Measurements from ENCODE around the gene BCL11B.

Gene BCL11B

DNA sequence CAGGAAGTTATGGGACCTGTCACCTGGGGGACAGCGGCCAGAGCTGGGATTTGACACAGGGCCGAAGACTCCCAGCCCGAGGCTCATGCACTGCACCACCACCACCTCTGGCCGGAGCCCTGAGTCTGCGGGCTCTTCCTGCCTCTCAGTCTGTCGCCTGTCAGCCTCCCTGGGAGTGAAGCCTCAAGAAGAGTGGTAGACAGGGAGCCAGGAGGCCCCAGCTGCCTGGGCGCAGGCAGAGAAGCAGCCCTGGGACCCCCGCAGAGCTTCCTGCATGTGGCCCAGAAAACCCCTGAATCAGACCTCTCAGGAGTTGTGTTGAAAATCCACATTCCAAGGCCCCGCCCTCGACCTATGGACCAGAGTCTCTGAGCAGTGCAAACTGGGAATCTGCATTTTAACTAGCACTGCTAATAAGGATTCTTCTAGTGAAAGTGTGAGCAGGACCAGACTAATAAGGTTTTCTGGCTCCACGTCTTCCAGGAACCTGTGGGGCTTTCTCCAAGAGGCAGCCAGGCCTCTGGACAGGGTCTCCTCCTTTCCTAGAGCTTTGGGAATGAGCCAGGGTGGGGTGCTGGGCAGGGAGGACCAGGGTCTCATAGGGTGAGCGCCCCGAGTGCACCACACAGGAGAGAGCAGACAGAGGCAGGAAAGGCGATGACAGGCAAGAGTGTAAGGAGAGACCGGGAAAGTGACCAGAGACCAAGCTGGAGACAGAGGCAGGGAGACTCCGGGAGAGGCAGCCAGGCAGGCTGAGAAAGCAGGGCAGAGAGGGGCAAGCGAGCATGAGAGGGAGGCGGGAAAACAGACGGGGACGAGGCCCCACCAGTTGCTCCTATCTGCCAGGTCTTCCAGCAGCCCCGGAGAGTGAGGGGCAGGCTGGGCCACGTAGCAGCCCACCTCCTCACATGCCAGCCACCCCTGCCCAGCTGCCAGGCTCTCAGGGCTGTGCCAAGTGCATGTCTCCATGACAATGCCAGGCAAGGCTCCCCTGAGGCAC is 112.4 kb downstream of the BCL11B start:
- no peak for DNase-seq (ENCODE audit: low read depth in 3 of 3)

DNA sequence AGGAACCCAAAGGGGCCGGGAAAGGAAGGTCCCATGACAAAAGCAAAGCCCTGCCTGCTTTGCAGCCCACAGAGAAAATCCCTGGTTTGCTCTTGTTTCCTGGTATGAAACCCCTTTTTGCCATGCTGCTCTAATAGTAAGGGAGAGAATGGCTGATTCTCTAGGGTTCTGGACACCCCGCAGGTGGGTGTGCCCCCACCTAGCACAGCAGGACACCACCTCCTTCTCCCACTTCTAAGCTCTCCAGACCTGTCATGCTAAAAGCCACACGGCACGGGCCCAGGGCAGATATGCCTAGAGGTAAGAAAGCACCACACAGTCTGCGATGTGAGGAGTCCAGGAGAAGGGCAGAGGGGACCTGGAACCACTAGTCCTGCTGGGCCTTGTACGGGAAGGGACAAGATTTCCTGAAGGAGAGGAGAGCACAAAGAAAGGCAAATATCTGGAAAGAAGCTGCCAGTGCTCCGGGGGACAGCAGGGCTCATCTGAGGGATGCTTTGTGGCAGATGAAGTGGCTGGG is 113.3 kb downstream of the BCL11B start:
- DNase-seq (ENCODE audit: low read depth in 3 of 3): no peak

DNA sequence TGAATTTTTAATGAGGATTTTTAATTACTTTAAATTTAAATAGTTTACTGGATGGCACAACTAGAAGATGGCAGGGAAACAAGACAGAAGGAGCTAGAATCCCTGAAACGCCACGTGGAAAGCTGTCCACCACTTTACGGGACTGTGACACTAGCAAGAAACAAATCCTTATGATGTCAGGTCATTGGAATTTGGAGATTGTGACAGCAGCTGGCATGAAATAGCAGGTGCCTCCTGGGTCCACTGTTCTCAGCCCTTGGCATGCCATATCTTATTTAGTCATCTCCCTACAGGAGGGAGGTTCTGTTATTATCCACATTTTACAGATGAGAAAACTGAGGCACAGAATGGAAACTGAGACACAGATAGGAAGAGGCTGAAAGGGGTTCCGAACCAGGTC is 113.8 kb downstream of the BCL11B start:
- no peak for DNase-seq (ENCODE audit: low read depth in 3 of 3)

DNA sequence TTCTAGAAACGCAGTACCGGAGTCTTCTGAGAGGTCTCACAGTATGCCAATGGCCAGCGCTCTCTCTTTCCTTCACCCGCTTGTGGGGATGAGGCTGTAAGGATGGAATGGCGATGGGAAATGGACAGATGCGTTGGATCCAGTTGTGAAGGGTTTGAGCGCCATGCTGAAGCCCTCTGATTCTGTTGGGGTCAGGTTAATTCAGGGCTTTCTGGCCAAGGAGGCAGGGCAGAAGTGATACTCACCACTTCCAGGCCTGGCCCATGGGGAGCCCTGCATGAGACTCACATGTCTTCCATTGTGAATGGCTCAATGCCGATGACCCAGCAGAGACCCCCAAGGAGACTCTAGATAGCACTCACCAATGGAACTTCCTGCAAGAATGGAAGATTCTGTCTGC is 114.3 kb downstream of the BCL11B start:
- DNase-seq (ENCODE audit: low read depth in 3 of 3): no peak

DNA sequence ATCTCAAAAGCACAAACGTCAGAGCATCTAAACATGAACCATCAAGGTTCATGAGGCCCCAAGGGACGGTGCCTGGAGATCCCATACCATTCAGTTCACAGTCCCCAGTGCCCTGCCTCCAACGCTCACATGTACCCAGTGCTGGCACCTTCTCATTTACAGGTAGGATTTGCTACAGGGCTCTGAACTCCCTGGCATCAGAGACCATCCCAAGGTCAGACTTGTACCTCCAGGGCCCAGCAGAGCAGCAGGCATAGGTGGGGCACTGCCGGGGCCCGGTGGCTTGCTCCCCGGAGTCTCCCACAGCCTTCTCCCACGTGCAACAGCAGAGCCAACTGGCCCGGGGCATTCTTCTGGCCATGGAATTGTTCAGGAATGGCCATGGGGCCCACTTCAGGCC is 114.8 kb downstream of the BCL11B start:
- DNase-seq (ENCODE audit: low read depth in 3 of 3): no peak

DNA sequence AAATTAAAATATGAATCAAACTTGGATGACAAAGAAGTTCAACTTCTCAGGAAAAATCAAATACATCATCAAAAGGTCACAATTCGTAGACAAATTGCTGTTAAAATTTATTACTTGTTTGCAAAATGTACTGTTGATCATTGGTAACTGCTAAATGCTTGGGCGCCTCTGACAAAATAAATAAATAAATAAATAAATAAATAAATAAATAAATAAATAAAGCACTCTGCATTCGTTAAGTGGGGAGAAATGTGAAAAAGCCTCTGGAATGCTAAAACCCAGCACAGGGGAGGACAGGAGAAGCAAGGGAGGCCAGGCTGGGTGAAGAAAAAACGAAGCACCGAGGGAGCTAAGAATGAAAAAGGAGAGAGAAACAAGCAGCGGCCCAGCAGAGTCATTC is 115.2 kb downstream of the BCL11B start:
- no peak for DNase-seq (ENCODE audit: low read depth in 3 of 3)

DNA sequence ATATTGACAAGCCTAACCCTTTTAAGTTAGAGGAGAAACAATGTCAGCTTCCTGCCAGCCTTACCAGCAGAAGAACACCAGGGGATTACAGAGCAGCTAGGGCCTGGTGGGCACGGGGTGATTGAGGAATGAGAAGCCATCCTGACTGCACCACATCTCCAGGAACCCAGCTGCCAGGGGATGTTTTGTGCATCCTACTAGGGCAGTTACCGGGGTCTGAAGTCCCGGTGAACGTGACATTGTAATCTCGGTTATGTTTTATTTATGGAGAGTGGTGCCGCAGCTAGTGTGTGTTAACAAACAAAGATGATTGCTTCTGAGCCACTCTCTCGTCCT is 115.9 kb downstream of the BCL11B start:
- no peak for DNase-seq (ENCODE audit: low read depth in 3 of 3)

DNA sequence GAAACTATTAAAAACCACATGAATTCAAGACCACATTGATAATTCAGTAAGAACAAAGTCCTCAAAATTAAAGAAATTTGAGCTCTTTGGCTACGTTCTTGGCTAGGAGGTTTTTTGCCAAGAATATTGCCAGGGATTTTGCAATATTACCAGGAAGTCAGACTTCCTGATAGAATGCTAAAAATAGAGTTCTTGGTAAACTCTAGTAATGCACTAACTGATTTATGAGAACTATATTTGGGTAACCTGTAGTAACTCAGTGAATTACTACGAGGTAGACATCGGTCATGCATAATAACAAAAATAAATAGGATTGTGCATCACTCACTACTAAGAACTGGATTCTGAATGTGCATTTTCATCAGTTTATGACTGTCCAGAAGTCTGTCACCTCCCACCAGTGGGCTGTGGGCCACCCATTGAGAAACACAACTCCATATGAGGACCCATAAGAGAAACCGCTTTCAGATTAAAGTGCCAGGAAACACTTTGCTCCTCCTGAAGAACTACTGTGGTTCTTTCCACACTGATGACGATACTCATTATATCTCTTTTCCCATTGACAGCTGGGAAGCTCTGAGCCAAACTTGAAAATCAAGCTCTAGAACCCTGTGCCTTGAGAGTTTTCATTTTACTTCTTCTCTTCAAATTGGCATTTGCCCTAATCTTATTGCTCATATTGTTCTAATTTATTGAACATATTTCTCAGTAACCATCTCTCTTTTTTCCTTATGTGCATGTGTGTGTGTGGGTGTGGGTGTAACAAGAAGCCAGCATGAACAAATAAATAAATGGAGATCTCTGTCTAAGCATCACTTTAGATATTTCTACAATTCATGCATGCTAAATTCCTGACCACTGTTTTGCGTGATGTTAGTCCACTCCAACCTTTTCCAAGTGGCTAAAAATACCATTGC is 116.6 kb downstream of the BCL11B start:
- DNase-seq (ENCODE audit: low read depth in 3 of 3): no peak

DNA sequence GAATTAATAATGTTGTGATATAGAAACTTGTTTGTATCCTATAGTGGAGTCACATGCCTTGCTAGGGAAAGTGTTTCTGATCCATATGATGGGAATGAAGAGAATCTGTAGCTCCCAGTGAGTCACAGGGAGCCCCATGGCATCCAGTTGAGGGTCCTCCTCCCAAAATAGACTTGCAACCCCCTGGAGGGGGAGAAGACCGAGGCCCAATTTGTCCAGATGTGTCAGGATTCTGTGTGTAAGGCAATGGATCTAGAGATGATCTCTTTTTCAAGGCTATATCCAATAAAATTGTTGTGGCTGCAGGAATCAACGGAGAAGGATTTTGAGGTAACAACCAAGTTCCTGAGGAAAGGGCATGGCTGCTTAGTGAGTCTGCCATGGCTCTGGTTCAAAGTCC is 121.8 kb downstream of the BCL11B start:
- no peak for DNase-seq (ENCODE audit: low read depth in 3 of 3)

DNA sequence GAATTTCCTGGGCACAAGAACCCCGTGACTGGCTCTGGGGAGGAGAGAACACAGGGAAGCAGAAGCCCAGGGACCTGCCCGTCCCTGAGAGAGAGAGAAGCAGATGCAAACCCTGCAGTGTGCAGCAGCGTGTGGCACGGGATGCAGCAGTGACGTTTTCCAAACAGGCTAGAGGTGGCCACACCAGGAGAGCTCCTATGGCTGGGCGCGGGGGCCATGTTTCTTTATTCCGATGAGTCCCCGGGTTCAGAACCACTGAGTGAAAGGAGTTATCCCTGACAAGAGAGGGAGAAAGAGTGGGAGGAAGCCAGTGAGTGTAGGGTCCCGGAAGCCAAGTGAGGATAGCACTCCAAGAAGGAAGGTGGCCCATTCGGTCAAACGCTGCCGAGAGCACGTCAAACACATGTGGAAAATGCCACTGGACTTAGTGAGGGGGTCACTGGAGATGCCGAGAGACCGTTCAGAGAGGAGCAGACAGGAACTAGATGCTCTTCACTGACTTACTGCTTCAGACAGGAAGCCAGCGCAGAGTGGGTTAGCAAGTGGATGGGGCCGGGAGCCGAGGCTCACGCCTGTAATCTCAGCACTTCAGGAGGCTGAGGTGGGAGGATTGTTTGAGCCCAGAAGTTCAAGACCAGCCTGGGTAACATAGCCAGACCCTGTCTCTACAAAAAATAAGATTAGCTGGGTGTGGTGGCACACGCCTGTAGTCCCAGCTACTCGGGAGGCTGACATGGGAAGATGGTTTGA is 123.0 kb downstream of the BCL11B start:
- DNase-seq (ENCODE audit: low read depth in 3 of 3): no peak

DNA sequence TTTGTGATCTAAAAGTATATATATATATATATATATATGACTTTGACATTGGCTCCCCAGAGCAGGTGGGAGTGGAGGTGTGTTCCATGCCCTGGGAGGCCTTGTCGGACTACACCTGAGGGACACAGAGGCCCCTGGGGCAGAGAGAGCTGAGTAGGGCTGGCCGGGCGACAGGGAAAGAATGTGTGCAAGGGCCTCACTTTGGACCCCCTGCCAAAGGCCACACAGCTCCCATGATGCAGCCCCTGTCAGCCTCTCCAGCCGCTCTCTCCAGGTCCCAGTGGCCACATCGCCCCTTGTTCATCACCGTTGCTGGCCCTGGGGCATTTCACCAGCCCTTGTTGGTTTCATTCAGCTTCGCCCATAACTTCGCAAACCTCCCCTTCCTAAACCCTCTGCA is 123.9 kb downstream of the BCL11B start:
- no peak for DNase-seq (ENCODE audit: low read depth in 3 of 3)

DNA sequence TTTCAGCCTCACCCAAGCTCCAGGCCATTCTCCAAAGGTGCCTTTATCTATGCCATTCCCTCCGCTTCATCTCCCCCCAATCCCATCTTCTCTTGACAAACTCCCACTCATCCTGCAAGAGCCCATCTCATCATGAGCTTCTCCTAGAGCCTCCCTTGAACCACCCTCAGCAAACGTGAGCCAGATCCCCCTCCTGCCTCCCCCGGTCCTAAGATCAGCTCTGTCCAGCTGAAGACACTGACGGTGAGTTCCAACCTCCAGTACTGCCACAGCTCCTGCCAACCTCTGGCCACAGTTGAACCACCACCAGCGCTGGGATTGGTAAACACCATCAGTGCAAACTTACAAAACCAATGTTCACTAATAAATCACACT is 124.6 kb downstream of the BCL11B start:
- DNase-seq (ENCODE audit: low read depth in 3 of 3): no peak

DNA sequence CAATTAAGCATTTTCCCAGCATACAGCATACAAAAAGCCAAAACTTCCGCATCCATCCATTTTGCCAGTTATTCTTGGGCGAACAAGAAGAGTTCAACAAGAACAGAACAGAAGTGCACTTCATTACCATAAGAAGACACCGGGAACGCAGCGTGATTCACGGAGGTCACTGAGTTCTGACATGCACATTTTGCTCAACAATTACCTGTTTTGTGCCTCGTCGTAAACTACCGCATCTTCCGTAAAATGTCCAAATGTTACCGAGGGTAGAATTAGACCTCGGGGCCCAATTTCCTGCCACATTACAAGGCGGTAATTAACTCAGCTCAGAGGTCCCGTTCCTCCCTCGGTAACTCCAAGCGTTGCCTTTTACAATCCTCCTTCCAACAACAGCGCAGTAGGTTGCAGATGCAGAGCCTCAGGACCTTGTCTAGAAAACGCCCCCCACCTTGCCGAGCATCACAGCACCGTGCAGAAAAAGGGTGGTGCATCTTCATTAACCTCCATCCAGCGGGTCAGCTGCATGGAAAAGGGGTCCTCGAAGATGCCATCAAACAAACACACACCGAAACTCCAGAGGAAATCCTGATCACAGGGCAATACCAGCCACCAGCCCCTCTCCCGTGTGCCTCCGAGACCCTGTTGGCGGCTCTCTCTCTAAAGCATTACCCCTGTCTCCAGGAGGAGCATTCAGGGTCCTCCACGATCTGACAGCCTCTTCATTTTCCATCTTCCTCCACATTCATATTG is 125.2 kb downstream of the BCL11B start:
- DNase-seq (ENCODE audit: low read depth in 3 of 3): no peak

DNA sequence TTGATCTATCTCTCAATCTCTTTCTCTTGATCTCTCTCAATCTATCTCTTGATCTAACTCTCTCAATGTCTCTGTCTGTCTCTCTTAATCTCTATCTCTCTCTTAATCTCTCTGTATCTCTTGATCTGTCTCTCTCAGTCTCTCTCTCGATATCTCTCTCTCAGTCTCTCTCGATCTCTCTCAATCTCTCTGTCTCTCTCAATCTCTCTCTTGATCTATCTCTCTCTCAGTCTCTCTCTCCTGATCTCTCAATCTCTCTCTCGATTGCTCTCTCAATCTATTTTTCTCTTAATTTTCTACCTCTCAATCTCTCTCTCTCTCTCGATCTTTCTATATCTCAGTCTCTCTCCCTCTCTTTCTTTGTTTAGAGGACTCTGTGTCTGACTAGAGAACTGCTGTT is 126.7 kb downstream of the BCL11B start:
- DNase-seq (ENCODE audit: low read depth in 3 of 3): no peak

DNA sequence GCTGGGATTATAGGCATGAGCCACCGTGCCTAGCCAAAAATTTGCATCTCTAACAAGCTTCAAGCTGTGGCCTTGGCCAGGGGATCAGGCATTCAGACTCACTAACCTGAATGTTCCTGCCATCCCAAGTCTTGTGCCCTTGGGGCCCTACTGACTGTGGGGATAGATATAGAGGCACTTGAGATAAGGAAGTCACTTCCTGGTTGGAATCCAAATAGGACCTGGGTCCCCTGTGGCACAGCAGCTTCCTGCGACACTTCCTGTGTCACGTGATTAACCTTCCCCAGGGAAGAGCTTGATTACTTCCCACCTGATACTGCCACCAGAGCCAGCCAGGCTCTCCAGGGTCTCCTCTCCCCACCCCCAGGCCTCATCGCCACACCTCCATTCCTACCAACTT is 128.2 kb downstream of the BCL11B start:
- DNase-seq (ENCODE audit: low read depth in 3 of 3): no peak

DNA sequence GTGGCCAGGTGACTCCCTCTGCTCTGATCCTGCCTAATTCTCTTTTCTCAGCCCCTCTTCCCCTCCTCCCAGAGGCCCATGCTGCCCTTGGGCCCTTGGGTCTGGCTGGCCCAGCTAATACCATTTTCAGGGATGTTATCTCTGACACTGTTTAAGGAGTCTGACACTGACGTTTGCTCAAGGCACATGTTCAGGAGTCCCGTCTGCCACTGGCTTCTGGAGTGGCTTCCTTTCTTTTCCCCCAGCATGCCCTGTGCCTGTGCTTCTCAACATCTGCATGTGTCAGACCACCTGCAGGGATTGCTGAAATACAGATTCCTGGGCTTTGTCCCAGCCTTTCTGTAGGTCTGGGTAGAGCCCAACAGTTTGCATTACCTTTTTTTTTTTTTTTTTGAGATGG is 128.9 kb downstream of the BCL11B start:
- no peak for DNase-seq (ENCODE audit: low read depth in 3 of 3)

DNA sequence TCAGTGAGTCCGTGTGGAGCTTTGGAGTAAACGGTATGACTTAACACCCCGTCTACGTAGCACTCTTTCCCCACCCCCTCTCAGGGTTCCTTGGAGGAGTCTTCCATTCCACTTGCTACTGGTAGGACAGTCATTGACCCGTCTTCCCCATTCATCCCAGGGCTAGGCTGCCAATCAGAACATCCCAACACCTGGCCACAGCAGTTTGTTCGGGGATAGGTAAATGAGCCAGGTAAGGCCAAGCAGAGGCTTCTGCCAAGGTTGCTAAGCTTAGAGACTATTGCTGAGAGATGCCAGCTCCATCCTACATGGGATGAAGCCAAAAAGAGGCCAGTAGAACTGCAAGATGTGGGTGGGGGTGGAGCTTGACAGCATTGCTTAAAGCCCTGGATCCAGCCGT is 130.8 kb downstream of the BCL11B start:
- no peak for DNase-seq (ENCODE audit: low read depth in 3 of 3)

DNA sequence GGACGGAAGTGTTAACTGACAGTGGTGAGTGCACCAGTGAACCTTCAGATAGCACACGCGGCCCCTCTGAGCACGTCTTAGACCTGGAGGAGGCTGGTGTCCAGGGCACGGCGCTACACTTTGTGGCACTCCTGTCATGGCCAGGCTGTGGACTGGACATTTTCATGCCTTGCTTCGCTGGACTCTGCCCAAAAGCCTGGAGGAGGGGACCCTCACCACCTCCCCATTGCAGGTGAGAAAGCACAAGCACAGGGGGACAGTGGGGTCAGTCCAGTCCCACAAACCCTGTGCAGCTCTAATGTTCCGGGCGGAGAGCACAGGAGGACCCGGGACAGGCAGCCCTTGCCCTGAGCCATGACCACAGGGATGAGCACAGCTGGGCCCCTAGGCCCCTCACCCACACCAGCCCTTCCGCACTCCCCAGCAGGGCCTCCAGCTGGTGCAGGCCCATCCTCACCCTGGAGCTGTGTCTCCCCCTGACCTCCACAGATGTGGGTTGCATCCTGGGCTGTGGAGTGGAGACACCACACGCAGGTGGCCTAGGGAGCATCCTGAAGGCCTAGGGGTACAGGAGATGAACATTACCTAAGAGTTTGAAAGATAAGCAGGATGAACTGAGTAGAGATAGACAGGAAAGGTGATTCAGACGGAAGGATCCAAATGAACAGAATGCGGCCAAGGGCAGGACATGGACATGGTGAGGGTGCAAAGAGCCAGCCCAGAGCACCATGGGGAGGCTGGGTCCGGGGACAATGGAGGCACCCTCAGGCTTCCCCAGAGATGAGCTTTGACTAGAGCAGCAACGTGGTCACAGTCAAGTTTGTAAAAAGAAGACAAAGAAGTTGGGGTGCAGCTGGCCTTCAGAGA is 132.8 kb downstream of the BCL11B start:
- DNase-seq (ENCODE audit: low read depth in 3 of 3): no peak

DNA sequence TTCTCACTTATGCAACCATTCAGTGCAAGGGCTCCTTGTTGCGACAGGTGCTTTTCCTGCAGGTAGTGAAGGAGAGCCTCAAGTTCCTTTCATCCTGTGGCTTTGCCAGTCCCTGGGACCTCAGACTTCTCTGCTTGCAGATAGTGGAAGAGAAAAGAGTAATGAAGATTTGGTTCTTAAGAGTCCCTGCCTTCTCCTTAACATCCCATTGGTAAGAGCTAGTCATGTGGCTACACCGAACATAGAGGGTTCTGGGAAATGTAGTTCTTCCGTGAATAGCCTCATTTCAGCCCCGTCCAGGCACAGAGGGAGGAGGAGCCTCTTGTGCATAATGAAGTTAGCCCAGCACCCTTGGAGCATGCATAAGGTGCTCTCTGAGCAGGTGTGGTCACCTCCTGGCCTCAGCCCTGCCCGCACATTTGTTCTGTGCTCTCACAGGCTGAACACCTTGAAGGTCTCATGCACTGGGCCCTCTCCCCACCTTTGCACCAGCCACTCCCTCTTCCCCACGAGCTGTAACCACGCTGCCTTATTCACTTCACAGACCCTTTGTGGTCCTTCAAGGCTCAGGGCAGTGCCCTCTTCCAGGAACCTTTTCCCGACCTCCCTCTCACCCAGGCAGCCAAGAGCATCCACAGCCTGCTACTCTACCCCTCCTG is 134.0 kb downstream of the BCL11B start:
- no peak for DNase-seq (ENCODE audit: low read depth in 3 of 3)

All from stimulated activated CD4-positive, alpha-beta T cell treated with anti-CD3 and anti-CD28 coated beads, TNF-alpha, amount 100 ng/mL, for 24 hours (primary cell).